Neural cell (in vitro differentiated cells): Measurements from ENCODE around the gene NRARP. TPM values are rescaled to one million over a fixed set of nuclear protein-coding genes. Genes with fewer than 3 reads are reported as not detected.

Experiments
- H2AFZ ChIP-seq: fragments of 200-600, 300-800 bp; sonication (generic), shearing (Covaris generic); 2 replicates; pipeline ENCODE4 v1.6.0; 2014; ENCODE audit warnings: low read depth, mild to moderate bottlenecking, antibody characterized with exemption, low read length, moderate library complexity
- H3F3A ChIP-seq: fragments of 200-600 bp; shearing (Covaris generic); 2 replicates; pipeline ENCODE4 v1.6.1; 2016; ENCODE audit warnings: mild to moderate bottlenecking, moderate library complexity, mixed read lengths, antibody characterized with exemption, low read length; ENCODE audit not compliant: insufficient read depth, poor library complexity, severe bottlenecking
- H3K27ac ChIP-seq: fragments of 200-600, 300-800 bp; sonication (generic), shearing (Covaris generic); 2 replicates; pipeline ENCODE4 v1.5.1; 2014; ENCODE audit warnings: mild to moderate bottlenecking, low read length, moderate library complexity
- H3K27me3 ChIP-seq: fragments of 300-800, 200-600 bp; sonication (generic), shearing (Covaris generic); 2 replicates; pipeline ENCODE4 v1.6.0; 2014; ENCODE audit warnings: mild to moderate bottlenecking, low read depth, low read length, moderate library complexity; ENCODE audit not compliant: insufficient read depth
- H3K36me3 ChIP-seq: fragments of 300-800, 200-600 bp; sonication (generic), shearing (Covaris generic); 2 replicates; pipeline ENCODE4 v1.5.1; 2014; ENCODE audit warnings: mild to moderate bottlenecking, antibody characterized with exemption, low read length, moderate library complexity; ENCODE audit not compliant: insufficient read depth
- H3K4me2 ChIP-seq: fragments of 300-800, 200-600 bp; sonication (generic), shearing (Covaris generic); 2 replicates; pipeline ENCODE4 v1.6.0; 2014; ENCODE audit warnings: mild to moderate bottlenecking, low read length
- H3K4me3 ChIP-seq: fragments of 300-800, 200-600 bp; sonication (generic), shearing (Covaris generic); 2 replicates; pipeline ENCODE4 v1.5.1; 2014; ENCODE audit warnings: mild to moderate bottlenecking, low read length, moderate library complexity
- H3K79me2 ChIP-seq: fragments of 200-600 bp; shearing (Covaris generic); replicated peaks from 2 replicates; pipeline ENCODE4 v1.6.0; 2014; ENCODE audit warnings: mild to moderate bottlenecking, low read length, moderate library complexity; ENCODE audit not compliant: insufficient read depth
- H3K9ac ChIP-seq: fragments of 300-800, 200-600 bp; sonication (generic), shearing (Covaris generic); 2 replicates; pipeline ENCODE4 v1.6.1; 2016; ENCODE audit warnings: mild to moderate bottlenecking, low read length, mixed read lengths
- H3K9me2 ChIP-seq: fragments of 200-600 bp; shearing (Covaris generic); 2 replicates; pipeline ENCODE4 v1.6.1; 2016; ENCODE audit warnings: mild to moderate bottlenecking, low read length, mixed read lengths; ENCODE audit not compliant: insufficient read depth
- H3K9me3 ChIP-seq: fragments of 200-600, 300-800 bp; sonication (generic), shearing (Covaris generic); 2 replicates; pipeline ENCODE4 v1.6.1; 2016; ENCODE audit warnings: mild to moderate bottlenecking, mixed run types, low read length, moderate library complexity, mixed read lengths
- H4K20me1 ChIP-seq: fragments of 200-600 bp; shearing (Covaris generic); 2 replicates; pipeline ENCODE4 v1.6.1; 2016; ENCODE audit warnings: mild to moderate bottlenecking, mixed run types; ENCODE audit not compliant: insufficient read depth
- CTCF ChIP-seq: fragments of 450-650 bp; IDR thresholded peaks from 2 replicates; pipeline ENCODE4 v1.5.1; 2014; ENCODE audit warnings: antibody characterized with exemption, mild to moderate bottlenecking, moderate library complexity; ENCODE audit not compliant: poor library complexity, severe bottlenecking
- EP300 ChIP-seq: fragments of 450-650 bp; conservative IDR thresholded peaks from 2 replicates; pipeline ENCODE4 v1.6.1; 2014; ENCODE audit warnings: antibody characterized with exemption, mild to moderate bottlenecking, moderate library complexity; ENCODE audit not compliant: poor library complexity, severe bottlenecking
- EZH2 ChIP-seq: fragments of 200-600, 300-800 bp; shearing (Covaris generic), sonication (generic); IDR thresholded peaks from 2 replicates; pipeline ENCODE4 v1.6.1; 2014; ENCODE audit warnings: antibody characterized with exemption, low read length, borderline replicate concordance, mild to moderate bottlenecking; ENCODE audit not compliant: insufficient read depth, poor library complexity, severe bottlenecking
- MXI1 ChIP-seq: fragments of 450-650 bp; conservative IDR thresholded peaks from 2 replicates; pipeline ENCODE4 v1.6.1; 2014; ENCODE audit warnings: antibody characterized with exemption, mild to moderate bottlenecking; ENCODE audit not compliant: poor library complexity, severe bottlenecking
- POLR2AphosphoS5 ChIP-seq: IDR thresholded peaks from 2 replicates; pipeline ENCODE4 v1.6.1; 2012
- RAD21 ChIP-seq: fragments of 450-650 bp; conservative IDR thresholded peaks from 2 replicates; pipeline ENCODE4 v1.6.1; 2014; ENCODE audit warnings: antibody characterized with exemption, mild to moderate bottlenecking, moderate library complexity
- REST ChIP-seq: IDR thresholded peaks from 2 replicates; pipeline ENCODE4 v1.6.1; 2012; ENCODE audit warnings: borderline replicate concordance
- SMC3 ChIP-seq: fragments of 450-650 bp; conservative IDR thresholded peaks from 2 replicates; pipeline ENCODE4 v1.6.1; 2014; ENCODE audit warnings: antibody characterized with exemption, mild to moderate bottlenecking, moderate library complexity; ENCODE audit not compliant: poor library complexity
- TAF1 ChIP-seq: IDR thresholded peaks from 2 replicates; pipeline ENCODE4 v1.6.1; 2012; ENCODE audit warnings: low read depth
- polyA plus RNA-seq: library from polyadenylated mRNA; depleted of rRNA; stranded (reverse); fragments of >200 nt; gene quantifications from 2 replicates; pipeline ENCODE4 v1.2.3, GENCODE V29; 2014

The NRARP gene
- polyA plus RNA-seq, 1 donor from 2014 or later, result 2.3 TPM

- Histone ChIP-seq H3K36me3 (no peaks in the 10 kb centered on the region), H3K9ac (peak overlapping the region; percentile 39), H4K20me1 (no peaks in the 10 kb centered on the region), H3K9me3 (no peaks in the 10 kb centered on the region), H3K4me3 (peak overlapping the region; percentile 58), H3K9me2 (no peaks in the 10 kb centered on the region), H2AFZ (no peak overlapping the region), H3K79me2 (no peaks in the 10 kb centered on the region), H3F3A (no peaks in the 10 kb centered on the region), H3K27ac (no peak overlapping the region), H3K4me2 (no peak overlapping the region), H3K27me3 (no peaks in the 10 kb centered on the region)
- peak; percentile 78 for TF ChIP-seq CTCF
- TF ChIP-seq SMC3, result peak; percentile 70
- no peak for TF ChIP-seq TAF1
- no peak for TF ChIP-seq EP300
- peak; percentile 24 for TF ChIP-seq MXI1
- peak; percentile 66 for TF ChIP-seq RAD21
- no peak for TF ChIP-seq REST
These were observed 6.7 kb downstream of the NRARP start for GRCh38 chr9:137295238-137295811.

GRCh38 chr9:137294681-137295237, 7.3 kb downstream of the NRARP start:
- Histone ChIP-seq H3K4me3 (peak overlapping the region; percentile 58), H4K20me1 (no peaks in the 10 kb centered on the region), H3K27me3 (no peaks in the 10 kb centered on the region), H3K9me2 (no peaks in the 10 kb centered on the region), H3K27ac (no peak overlapping the region), H3F3A (no peaks in the 10 kb centered on the region), H3K9me3 (no peaks in the 10 kb centered on the region), H3K79me2 (no peaks in the 10 kb centered on the region), H3K36me3 (no peaks in the 10 kb centered on the region), H3K4me2 (no peak overlapping the region), H2AFZ (no peak overlapping the region), H3K9ac (peak overlapping the region; percentile 29)
- TF ChIP-seq RAD21 (no peak), EP300 (no peak), MXI1 (no peak), SMC3 (no peak), CTCF (no peak), EZH2 (no peak), REST (no peak), POLR2AphosphoS5 (no peak)
